Mesodermal cell (in vitro differentiated cells): ENCODE measurements around the gene BROX.

Source experiments
- H3K27ac ChIP-seq: 2 replicates; pipeline ENCODE4 v1.7.0; 2013; ENCODE audit warnings: mild to moderate bottlenecking, low read depth, low read length, moderate library complexity; ENCODE audit not compliant: severe bottlenecking
- H3K36me3 ChIP-seq: 2 replicates; pipeline ENCODE4 v1.7.1; 2013; ENCODE audit warnings: mild to moderate bottlenecking, low read length, moderate library complexity; ENCODE audit not compliant: control insufficient read depth, insufficient read depth
- H3K4me1 ChIP-seq: one replicate; pipeline ENCODE4 v1.7.1; 2013; ENCODE audit warnings: mild to moderate bottlenecking, low read length; ENCODE audit not compliant: insufficient read depth, control insufficient read depth, poor library complexity, severe bottlenecking
- H3K4me3 ChIP-seq: 2 replicates; pipeline ENCODE4 v1.7.0; 2013; ENCODE audit warnings: low read length, control low read depth, mild to moderate bottlenecking; ENCODE audit not compliant: insufficient read depth, poor library complexity, severe bottlenecking; ENCODE audit errors: extremely low read depth
- H3K9me3 ChIP-seq: 2 replicates; pipeline ENCODE4 v1.7.1; 2013; ENCODE audit warnings: mild to moderate bottlenecking, low read length, moderate library complexity; ENCODE audit not compliant: control insufficient read depth
- WGBS, 2 experiments: methylation state at CpG; one replicate each; pipeline ENCODE4 v1.1.5; 2013; ENCODE audit warnings: missing lambda C conversion rate in 2 of 2; ENCODE audit not compliant: insufficient coverage in 2 of 2; 5-methylcytosine and 5-hydroxymethylcytosine counted together

The BROX gene

GRCh38 chr1:222772996-222773379 lies 60.6 kb downstream of the BROX start:
- WGBS, 2 experiments: 100% methylated on average over 2 of the region's 4 CpGs; no CpG with 5 or more reads in 1 of the 2 experiments
- H3K4me3 ChIP-seq: no peak overlapping the region
- no peak overlapping the region for H3K27ac ChIP-seq

GRCh38 chr1:222777463-222777862 lies 65.1 kb downstream of the BROX start:
- no peaks in the 10 kb centered on the region for H3K36me3 ChIP-seq
- WGBS, 2 experiments: no CpG with 5 or more reads among the region's 1 CpG
- H3K4me1 ChIP-seq: no peaks in the 10 kb centered on the region
- H3K27ac ChIP-seq: no peak overlapping the region
- no peaks in the 10 kb centered on the region for H3K9me3 ChIP-seq
- no peak overlapping the region for H3K4me3 ChIP-seq

More at GRCh38 chr1:222772996-222773379, 60.6 kb downstream of the BROX start:
- Histone ChIP-seq H3K9me3 (peaks cover 14% of the 10 kb centered on the region), H3K4me1 (no peaks in the 10 kb centered on the region), H3K36me3 (no peaks in the 10 kb centered on the region)

GRCh38 chr1:222777977-222778376 lies 65.6 kb downstream of the BROX start:
- H3K4me3 ChIP-seq: no peak overlapping the region
- H3K9me3 ChIP-seq: no peaks in the 10 kb centered on the region
- no peaks in the 10 kb centered on the region for H3K4me1 ChIP-seq
- H3K27ac ChIP-seq: no peak overlapping the region
- WGBS, 2 experiments: 80 to 100% methylated on average over 2 of the region's 2 CpGs
- H3K36me3 ChIP-seq: no peaks in the 10 kb centered on the region

GRCh38 chr1:222781251-222781650 lies 68.9 kb downstream of the BROX start:
- H3K36me3 ChIP-seq: no peaks in the 10 kb centered on the region
- WGBS, 2 experiments: 70 to 80% methylated on average over 1 to 2 of the region's 4 CpGs
- no peaks in the 10 kb centered on the region for H3K9me3 ChIP-seq
- H3K4me1 ChIP-seq: no peaks in the 10 kb centered on the region
- no peak overlapping the region for H3K4me3 ChIP-seq
- no peak overlapping the region for H3K27ac ChIP-seq

- no peak overlapping the region for H3K27ac ChIP-seq
- no peaks in the 10 kb centered on the region for H3K9me3 ChIP-seq
- H3K4me3 ChIP-seq: no peak overlapping the region
- no peaks in the 10 kb centered on the region for H3K4me1 ChIP-seq
- H3K36me3 ChIP-seq: no peaks in the 10 kb centered on the region
Measured at GRCh38 chr1:222783051-222783450, 70.7 kb downstream of the BROX start.

- Histone ChIP-seq H3K9me3 (no peaks in the 10 kb centered on the region), H3K4me3 (no peak overlapping the region), H3K36me3 (no peaks in the 10 kb centered on the region), H3K4me1 (no peaks in the 10 kb centered on the region), H3K27ac (no peak overlapping the region)
- WGBS, 2 experiments: 82 to 83% methylated on average over 1 of the region's 3 CpGs
Measured at GRCh38 chr1:222784371-222784770, 72.0 kb downstream of the BROX start.
